Thyroid gland (tissue), 4 donors: ENCODE measurements around the gene DSPP. TPM values are rescaled to one million over a fixed set of nuclear protein-coding genes. Genes with fewer than 3 reads are reported as not detected.
A peak's percentile ranks its signal among the peaks of the same experiment; 100 is the strongest.

Experiments used
- DNase-seq, 2 donors: peaks; one replicate each; pipeline ENCODE4 v3.0.0-alpha.2; 2019
- H3K27ac ChIP-seq, 3 donors: fragments of 200-600 bp; sonication (generic); 1 replicate in 2 of 3; 2 replicates in 1 of 3; pipeline ENCODE4 v1.5.1; 2016 to 2019; ENCODE audit warnings: mild to moderate bottlenecking in 1 of 3, moderate library complexity in 1 of 3
- H3K27me3 ChIP-seq: fragments of 200-600 bp; sonication (generic); one replicate; pipeline ENCODE4 v1.5.1; 2019
- H3K36me3 ChIP-seq, 2 donors: fragments of 200-600 bp; sonication (generic); one replicate each; pipeline ENCODE4 v1.5.1; 2016 to 2019
- H3K4me1 ChIP-seq, 2 donors: fragments of 200-600 bp; sonication (generic); one replicate each; pipeline ENCODE4 v1.5.1; 2017 to 2019
- H3K4me3 ChIP-seq, 3 donors: fragments of 200-600 bp; sonication (generic); replicated peaks in 1 of 3; 1 replicate in 2 of 3; 2 replicates in 1 of 3; pipeline ENCODE4 v1.5.1; 2016; ENCODE audit warnings: mild to moderate bottlenecking in 1 of 3
- H3K9me3 ChIP-seq: fragments of 200-600 bp; sonication (generic); one replicate; pipeline ENCODE4 v1.5.1; 2017
- CTCF ChIP-seq, 6 experiments: fragments of 200-600 bp in 3 of 6; fragments of 450-650 bp in 3 of 6; sonication (generic) in 3 of 6; IDR thresholded peaks; one replicate each; pipeline ENCODE4 v1.5.1; 2016 to 2019; ENCODE audit warnings: antibody characterized with exemption in 6 of 6, mild to moderate bottlenecking in 2 of 6, inconsistent platforms in 1 of 6, moderate library complexity in 1 of 6
- POLR2A ChIP-seq, 2 donors: fragments of 450-650 bp; IDR thresholded peaks; one replicate each; pipeline ENCODE4 v1.6.1; 2017; ENCODE audit warnings: antibody characterized with exemption in 2 of 2, mild to moderate bottlenecking in 2 of 2, moderate library complexity in 1 of 2
- WGBS, 2 donors: methylation state at CpG; one replicate each; pipeline ENCODE4 v1.1.5; 2017; 5-methylcytosine and 5-hydroxymethylcytosine counted together
- intact Hi-C: fragments of 100-400 bp; cut with DNase I; formaldehyde crosslinking; loops from one replicate; pipeline ENCODE4 v1.15.1; 2023
- total RNA-seq, 4 donors: library from RNA; depleted of rRNA; stranded (reverse); fragments of >200 nt; gene quantifications; one replicate each; pipeline ENCODE4 v1.2.3, GENCODE V29; 2016

Gene DSPP
- total RNA-seq, 4 donors from 2014 or later = 0.13 TPM; not detected in 3

- Histone ChIP-seq H3K9me3 (no peaks in the 10 kb centered on the region), H3K27ac (peak overlapping the region in 1 of 3 donors; percentile 6), H3K4me3 (no peak overlapping the region), H3K27me3 (no peaks in the 10 kb centered on the region), H3K36me3 (no peaks in the 10 kb centered on the region), H3K4me1 (peaks cover 7 to 8% of the 10 kb centered on the region in 2 donors)
- TF ChIP-seq CTCF (IDR thresholded peaks at IDR 0.05) = no peak
- no peak for TF ChIP-seq POLR2A (IDR thresholded peaks at IDR 0.05)
- no peak for DNase-seq
- intact Hi-C loops = no loop called here
- 47 to 63% methylated on average over 3 of the region's 3 CpGs for WGBS, 2 donors
Measured at GRCh38 chr4:87659247-87659931, 51.1 kb downstream of the DSPP start.

- Histone ChIP-seq H3K4me3 (no peak overlapping the region), H3K27me3 (no peaks in the 10 kb centered on the region), H3K36me3 (no peaks in the 10 kb centered on the region), H3K9me3 (no peaks in the 10 kb centered on the region), H3K27ac (no peak overlapping the region), H3K4me1 (peaks cover 7 to 8% of the 10 kb centered on the region in 2 donors)
- DNase-seq = no peak
- TF ChIP-seq CTCF (IDR thresholded peaks at IDR 0.05) (no peak), POLR2A (IDR thresholded peaks at IDR 0.05) (no peak)
- intact Hi-C loops = no loop called here
- WGBS, 2 donors = 77 to 91% methylated on average over 9 of the region's 9 CpGs
Measured at GRCh38 chr4:87662871-87663270, 54.5 kb downstream of the DSPP start.

Other genes starting within 250 kb of the DSPP start
- gene HSD17B11, start 217.3 kb upstream of the DSPP start, total RNA-seq = 100 to 1,000 TPM in 1 of 4 donors, 10 to 100 TPM in 3; 23.4 to 147 (median 61.8) TPM
- 10 to 100 TPM; 20.4 to 38.2 (median 28.4) TPM for gene NUDT9, start 186.0 kb upstream of the DSPP start, total RNA-seq
- gene SPARCL1, start 79.2 kb upstream of the DSPP start, total RNA-seq = 100 to 1,000 TPM; 234 to 569 (median 391) TPM
- not detected for gene DMP1, start 41.8 kb downstream of the DSPP start, total RNA-seq
- not detected for gene IBSP, start 191.0 kb downstream of the DSPP start, total RNA-seq
- gene MEPE, start 224.4 kb downstream of the DSPP start, total RNA-seq = not detected